Prostate gland (tissue), 2 donors: Measurements from ENCODE around the gene OR4E2.

ENCODE experiments used
- POLR2AphosphoS5 ChIP-seq: sonication (generic); formaldehyde crosslinking; IDR thresholded peaks from one replicate; pipeline ENCODE4 v1.6.1; 2017; ENCODE audit warnings: antibody characterized with exemption
- TF ChIP-seq, protein P1 (sequence below), 4 experiments: fragments of 200-600 bp in 2 of 4; fragments of 450-650 bp in 2 of 4; sonication (generic) in 2 of 4; IDR thresholded peaks; 1 replicate in 3 of 4; 2 replicates in 1 of 4; pipeline ENCODE4 v1.5.1; 2016 to 2019; ENCODE audit warnings: antibody characterized with exemption in 4 of 4, mild to moderate bottlenecking in 2 of 4, moderate library complexity in 2 of 4

DNA sequence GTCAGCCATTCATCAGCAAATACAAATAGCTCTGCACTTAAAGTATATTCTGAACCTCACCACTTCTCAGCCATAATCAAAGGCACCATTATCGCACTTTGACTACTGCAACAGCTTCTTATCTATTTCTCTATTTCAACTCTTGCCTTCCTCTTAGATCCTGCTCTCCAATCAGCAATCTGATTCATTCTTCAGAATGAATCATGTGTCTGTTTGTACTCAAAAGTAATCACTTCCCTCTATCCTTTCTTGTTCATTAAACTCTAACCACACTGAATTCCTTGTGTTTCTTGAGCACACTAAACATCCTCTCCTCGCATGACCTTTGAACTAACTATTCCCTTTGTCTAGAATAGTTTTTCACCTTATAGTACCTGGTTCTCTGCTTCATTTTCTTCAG lies 32.8 kb downstream of the OR4E2 start:
- TF ChIP-seq, protein P1, sequence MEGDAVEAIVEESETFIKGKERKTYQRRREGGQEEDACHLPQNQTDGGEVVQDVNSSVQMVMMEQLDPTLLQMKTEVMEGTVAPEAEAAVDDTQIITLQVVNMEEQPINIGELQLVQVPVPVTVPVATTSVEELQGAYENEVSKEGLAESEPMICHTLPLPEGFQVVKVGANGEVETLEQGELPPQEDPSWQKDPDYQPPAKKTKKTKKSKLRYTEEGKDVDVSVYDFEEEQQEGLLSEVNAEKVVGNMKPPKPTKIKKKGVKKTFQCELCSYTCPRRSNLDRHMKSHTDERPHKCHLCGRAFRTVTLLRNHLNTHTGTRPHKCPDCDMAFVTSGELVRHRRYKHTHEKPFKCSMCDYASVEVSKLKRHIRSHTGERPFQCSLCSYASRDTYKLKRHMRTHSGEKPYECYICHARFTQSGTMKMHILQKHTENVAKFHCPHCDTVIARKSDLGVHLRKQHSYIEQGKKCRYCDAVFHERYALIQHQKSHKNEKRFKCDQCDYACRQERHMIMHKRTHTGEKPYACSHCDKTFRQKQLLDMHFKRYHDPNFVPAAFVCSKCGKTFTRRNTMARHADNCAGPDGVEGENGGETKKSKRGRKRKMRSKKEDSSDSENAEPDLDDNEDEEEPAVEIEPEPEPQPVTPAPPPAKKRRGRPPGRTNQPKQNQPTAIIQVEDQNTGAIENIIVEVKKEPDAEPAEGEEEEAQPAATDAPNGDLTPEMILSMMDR (IDR thresholded peaks at IDR 0.05): no peak
- TF ChIP-seq POLR2AphosphoS5: no peak
